CD8-positive, alpha-beta memory T cell (primary cell): ENCODE measurements around the gene SMYD3. TPM values are rescaled to one million over a fixed set of nuclear protein-coding genes. Genes with fewer than 3 reads are reported as not detected.
A peak's percentile ranks its signal among the peaks of the same experiment; 100 is the strongest.
"Not testable (repeated sequence)": the region's sequence is repeated elsewhere in the genome, so short reads cannot be mapped to it uniquely, and the experiment has no call there.

Source experiments
- CTCF ChIA-PET: fragments of 350-600 bp; sonication (Branson Sonifier 250); formaldehyde crosslinking; loops from one replicate; lab custom pipeline; 2021; ENCODE audit warnings: antibody characterized with exemption; lab: Charles Lee
- POLR2A ChIA-PET: fragments of 350-600 bp; sonication (Branson Sonifier 250); formaldehyde crosslinking; loops from one replicate; lab custom pipeline; 2021; ENCODE audit warnings: antibody characterized with exemption; lab: Charles Lee
- DNase-seq, 5 donors: peaks; one replicate each; pipeline versions ENCODE4 v3.0.0 to v3.0.0-alpha.2; 2020 to 2022; ENCODE audit warnings: mixed read lengths in 1 of 5
- H3K27ac ChIP-seq: one replicate; pipeline ENCODE4 v1.7.0; 2013; ENCODE audit warnings: low read depth, mild to moderate bottlenecking, low read length, moderate library complexity
- H3K27me3 ChIP-seq: 2 replicates; pipeline ENCODE4 v1.7.0; 2013; ENCODE audit warnings: low read length, mild to moderate bottlenecking; ENCODE audit not compliant: insufficient read depth, poor library complexity, severe bottlenecking
- H3K36me3 ChIP-seq: 2 replicates; pipeline ENCODE4 v1.7.0; 2013; ENCODE audit warnings: mild to moderate bottlenecking, low read length, moderate library complexity; ENCODE audit not compliant: insufficient read depth
- H3K4me1 ChIP-seq: 2 replicates; pipeline ENCODE4 v1.7.0; 2013; ENCODE audit warnings: mild to moderate bottlenecking, low read length, moderate library complexity; ENCODE audit not compliant: insufficient read depth
- H3K4me3 ChIP-seq: 2 replicates; pipeline ENCODE4 v1.7.0; 2013; ENCODE audit warnings: mild to moderate bottlenecking, low read length
- H3K9me3 ChIP-seq: 2 replicates; pipeline ENCODE4 v1.7.0; 2013; ENCODE audit warnings: mild to moderate bottlenecking, low read length
- H3K27ac Mint-ChIP-seq, 8 donors: one replicate each; pipeline ENCODE4 v1.8.0; 2020 to 2021; ENCODE audit warnings: mixed read lengths in 8 of 8, mild to moderate bottlenecking in 6 of 8, inconsistent platforms in 3 of 8, moderate library complexity in 3 of 8
- H3K27me3 Mint-ChIP-seq, 2 donors: one replicate each; pipeline ENCODE4 v1.8.0; 2020 to 2021; ENCODE audit warnings: mixed read lengths in 2 of 2, mild to moderate bottlenecking in 1 of 2, moderate library complexity in 1 of 2
- H3K36me3 Mint-ChIP-seq, 3 donors: one replicate each; pipeline ENCODE4 v1.8.0; 2020 to 2021; ENCODE audit warnings: mixed read lengths in 3 of 3, inconsistent platforms in 1 of 3, mild to moderate bottlenecking in 1 of 3
- H3K4me1 Mint-ChIP-seq, 3 donors: one replicate each; pipeline ENCODE4 v1.8.0; 2020 to 2021; ENCODE audit warnings: mixed read lengths in 3 of 3, inconsistent platforms in 1 of 3, mild to moderate bottlenecking in 1 of 3
- H3K4me3 Mint-ChIP-seq, 7 donors: one replicate each; pipeline ENCODE4 v1.8.0; 2020 to 2021; ENCODE audit warnings: mixed read lengths in 7 of 7, mild to moderate bottlenecking in 6 of 7, moderate library complexity in 4 of 7, inconsistent platforms in 2 of 7
- H3K9me3 Mint-ChIP-seq, 5 donors: one replicate each; pipeline ENCODE4 v1.8.0; 2020 to 2022; ENCODE audit warnings: mixed read lengths in 5 of 5, mild to moderate bottlenecking in 3 of 5, moderate library complexity in 2 of 5, inconsistent platforms in 1 of 5
- polyA plus RNA-seq: library from polyadenylated mRNA; unstranded; fragments of 300-500 nt; fragmentation: Illumina TruSeq; gene quantifications from one replicate; pipeline ENCODE4 v1.2.3, GENCODE V29; 2021
- total RNA-seq, 2 experiments: library from RNA; stranded (reverse); gene quantifications; one replicate each; pipeline ENCODE4 v1.2.3, GENCODE V29; 2021

SMYD3 gene
- total and polyA plus RNA-seq, 3 experiments from 2014 or later: 12.4 to 31.7 (median 14.5) TPM

DNA sequence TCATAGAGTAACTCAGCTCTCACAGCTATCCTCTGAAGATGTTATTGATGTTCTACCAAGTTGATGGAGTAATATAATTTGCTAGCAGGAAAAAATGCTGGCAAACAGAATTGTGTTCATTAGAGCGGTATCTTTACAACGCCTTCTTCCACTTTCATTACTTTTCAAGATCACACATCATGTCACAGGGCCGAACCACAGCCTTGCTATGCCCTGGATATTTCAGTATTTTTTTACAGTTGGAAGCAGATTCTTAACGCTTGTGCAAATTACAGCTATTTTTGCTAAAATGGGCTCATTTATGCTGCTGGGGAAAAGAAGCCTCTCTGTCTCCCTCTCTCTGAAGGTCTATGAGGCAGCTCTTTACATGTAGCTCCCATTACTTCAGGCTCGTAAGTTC is 720.1 kb downstream of the SMYD3 start:
- H3K4me1 Mint-ChIP-seq: no peaks in the 10 kb centered on the region
- H3K27me3 ChIP-seq: no peaks in the 10 kb centered on the region
- no peak overlapping the region for H3K4me3 ChIP-seq
- H3K9me3 Mint-ChIP-seq: no peaks in the 10 kb centered on the region
- H3K9me3 ChIP-seq: no peaks in the 10 kb centered on the region
- H3K4me1 ChIP-seq: no peaks in the 10 kb centered on the region
- no peaks in the 10 kb centered on the region for H3K36me3 ChIP-seq
- DNase-seq: no peak
- H3K36me3 Mint-ChIP-seq: peaks cover 0 to 24% (median 2%) of the 10 kb centered on the region in 3 donors
- no peak overlapping the region for H3K27ac Mint-ChIP-seq
- H3K27me3 Mint-ChIP-seq: no peaks in the 10 kb centered on the region
- H3K27ac ChIP-seq: no peak overlapping the region
- no peak overlapping the region for H3K4me3 Mint-ChIP-seq
- POLR2A ChIA-PET: no interaction called here
- CTCF ChIA-PET: no interaction called here

DNA sequence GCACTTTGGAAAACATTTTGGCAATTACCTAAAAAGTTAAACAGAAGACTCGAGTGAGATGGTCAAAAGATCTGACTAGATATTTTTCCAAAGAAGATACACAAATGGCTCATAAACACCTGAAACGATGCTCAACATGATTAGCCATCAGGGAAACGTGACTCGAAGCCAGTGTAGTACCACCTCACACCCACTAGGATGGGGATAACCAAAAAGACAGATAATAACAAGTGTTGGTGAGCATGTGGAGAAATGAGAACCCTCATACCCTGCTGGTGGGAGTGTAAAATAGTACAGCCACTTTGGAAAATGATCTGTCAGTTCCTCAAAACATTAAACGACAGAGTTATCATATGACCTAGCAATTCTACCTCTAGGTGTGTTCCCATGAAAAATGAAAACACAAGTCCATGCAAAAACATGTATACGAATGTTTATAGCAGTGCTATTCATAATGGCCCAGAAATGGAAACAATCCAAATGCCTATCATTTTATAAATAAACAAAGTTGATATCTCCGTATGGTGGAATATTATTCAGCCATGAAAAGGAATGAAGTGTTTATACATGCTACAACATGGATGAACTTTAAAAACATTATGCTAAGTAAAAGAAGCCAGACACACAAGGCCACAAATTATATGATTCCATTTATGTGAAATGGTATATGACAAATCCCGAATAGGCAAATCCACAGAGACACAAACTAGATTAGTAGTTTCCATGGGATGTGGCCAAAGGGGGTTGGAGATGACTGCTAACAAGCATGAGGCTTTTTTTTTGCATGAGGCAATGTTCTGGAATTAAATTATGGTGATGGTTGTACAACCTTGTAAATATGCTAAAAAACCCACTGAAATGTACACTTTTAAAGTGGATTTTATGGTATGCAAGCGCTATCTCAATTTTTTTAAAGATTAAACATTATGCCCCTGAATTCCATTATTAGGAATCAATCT is 727.0 kb downstream of the SMYD3 start:
- H3K36me3 Mint-ChIP-seq: peaks cover 1 to 36% (median 3%) of the 10 kb centered on the region in 3 donors
- peaks cover 2 to 14% (median 10%) of the 10 kb centered on the region in 5 donors for H3K9me3 Mint-ChIP-seq
- ChIA-PET POLR2A (no interaction called here), CTCF (no interaction called here)
- H3K36me3 ChIP-seq: no peaks in the 10 kb centered on the region
- H3K9me3 ChIP-seq: no peaks in the 10 kb centered on the region
- no peaks in the 10 kb centered on the region for H3K27me3 Mint-ChIP-seq
- no peaks in the 10 kb centered on the region for H3K27me3 ChIP-seq
- H3K27ac ChIP-seq: no peak overlapping the region
- H3K4me3 Mint-ChIP-seq: no peak overlapping the region
- no peaks in the 10 kb centered on the region for H3K4me1 ChIP-seq
- no peak for DNase-seq
- H3K4me1 Mint-ChIP-seq: no peaks in the 10 kb centered on the region
- H3K27ac Mint-ChIP-seq: no peak overlapping the region
- H3K4me3 ChIP-seq: no peak overlapping the region

DNA sequence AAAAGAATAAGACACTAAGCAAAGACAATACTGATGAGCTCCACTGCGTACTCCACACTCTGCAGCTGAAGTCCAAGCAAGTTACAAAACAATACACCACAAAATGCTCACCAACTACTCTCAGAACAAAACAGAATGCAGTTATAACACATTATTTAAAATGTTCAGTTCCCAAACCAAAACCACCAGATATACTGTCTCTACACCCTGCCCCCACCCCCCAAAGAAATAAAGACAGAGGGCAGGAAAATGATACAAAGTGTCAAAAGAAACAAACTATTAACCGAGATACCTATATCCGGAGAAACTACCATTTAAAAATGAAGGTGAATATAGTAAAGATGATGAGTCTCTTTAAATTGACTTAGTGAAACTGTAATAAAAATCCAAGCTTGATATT is 729.3 kb downstream of the SMYD3 start:
- Histone ChIP-seq H3K4me3 (no peak overlapping the region), H3K27me3 (no peaks in the 10 kb centered on the region), H3K36me3 (no peaks in the 10 kb centered on the region), H3K27ac (no peak overlapping the region), H3K4me1 (no peaks in the 10 kb centered on the region), H3K9me3 (no peaks in the 10 kb centered on the region)
- DNase-seq: no peak
- ChIA-PET CTCF (no interaction called here), POLR2A (no interaction called here)
- peaks cover 3 to 29% (median 3%) of the 10 kb centered on the region in 3 donors for H3K36me3 Mint-ChIP-seq
- peak overlapping the region in 1 of 8 donors; percentile 21 for H3K27ac Mint-ChIP-seq
- H3K4me1 Mint-ChIP-seq: no peaks in the 10 kb centered on the region
- H3K9me3 Mint-ChIP-seq: peaks cover 2 to 14% (median 10%) of the 10 kb centered on the region in 5 donors
- no peak overlapping the region for H3K4me3 Mint-ChIP-seq
- H3K27me3 Mint-ChIP-seq: no peaks in the 10 kb centered on the region

DNA sequence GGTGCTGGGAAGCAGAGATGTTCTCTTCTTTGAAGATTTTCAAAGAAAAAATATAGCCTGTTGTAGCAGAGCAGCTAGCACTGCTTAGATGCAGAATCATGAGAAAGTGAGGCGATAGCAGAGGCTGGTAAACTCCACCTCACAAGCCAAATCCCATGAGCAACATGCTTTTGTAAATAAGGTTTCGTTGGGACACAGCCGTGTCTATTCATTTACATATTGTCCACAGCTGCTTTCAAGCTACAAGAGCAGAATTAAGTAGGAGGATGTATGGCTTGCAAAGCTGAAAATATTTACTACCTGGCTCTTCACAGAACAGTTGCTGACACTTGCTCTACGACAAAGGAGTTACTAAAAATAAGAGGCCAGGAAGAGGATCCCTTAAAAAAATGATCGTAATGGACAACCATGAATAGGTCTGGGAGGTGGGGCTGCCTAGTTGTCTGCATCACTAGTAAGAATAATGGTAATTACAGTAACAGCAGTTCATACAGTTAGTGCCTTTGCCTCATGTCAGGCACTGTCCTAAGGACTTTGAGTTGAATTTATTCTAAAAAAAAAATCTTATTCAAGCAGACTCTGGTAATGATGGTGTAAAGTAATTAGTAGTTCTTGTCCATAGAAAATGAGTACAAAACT is 730.3 kb downstream of the SMYD3 start:
- Mint-ChIP-seq H3K27me3 (no peaks in the 10 kb centered on the region), H3K4me3 (no peak overlapping the region), H3K27ac (peak overlapping the region in 1 of 8 donors; percentile 55), H3K36me3 (peaks cover 3 to 29% (median 3%) of the 10 kb centered on the region in 3 donors), H3K4me1 (peaks cover 0 to 3% (median 0%) of the 10 kb centered on the region in 3 donors), H3K9me3 (peaks cover 2 to 14% (median 10%) of the 10 kb centered on the region in 5 donors)
- POLR2A ChIA-PET: no interaction called here
- no peaks in the 10 kb centered on the region for H3K36me3 ChIP-seq
- no peaks in the 10 kb centered on the region for H3K9me3 ChIP-seq
- CTCF ChIA-PET: no interaction called here
- no peaks in the 10 kb centered on the region for H3K4me1 ChIP-seq
- no peaks in the 10 kb centered on the region for H3K27me3 ChIP-seq
- H3K4me3 ChIP-seq: no peak overlapping the region
- DNase-seq: no peak
- no peak overlapping the region for H3K27ac ChIP-seq

DNA sequence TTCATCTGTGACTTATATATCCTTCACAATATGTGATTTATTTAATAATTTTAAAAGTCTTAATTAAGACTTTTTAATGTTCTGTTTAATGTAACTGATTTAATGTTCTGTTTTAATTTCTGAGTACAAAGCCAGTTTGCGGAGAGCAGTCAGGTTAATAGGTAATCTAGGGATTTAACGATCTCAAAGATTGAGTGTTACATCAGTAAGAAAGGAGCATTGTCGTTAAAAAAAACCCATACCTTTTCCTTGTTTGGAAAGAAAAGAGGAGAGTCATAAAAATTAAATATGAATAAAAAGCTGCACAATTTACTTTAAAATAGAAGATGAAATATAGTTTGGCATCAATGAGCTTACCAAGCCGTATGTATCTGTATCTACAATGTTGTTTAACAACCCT is 730.9 kb downstream of the SMYD3 start:
- Mint-ChIP-seq H3K4me3 (no peak overlapping the region), H3K27ac (peak overlapping the region in 1 of 8 donors; percentile 55), H3K9me3 (peaks cover 2 to 14% (median 10%) of the 10 kb centered on the region in 5 donors), H3K36me3 (peaks cover 3 to 29% (median 3%) of the 10 kb centered on the region in 3 donors), H3K27me3 (no peaks in the 10 kb centered on the region), H3K4me1 (peaks cover 0 to 6% (median 4%) of the 10 kb centered on the region in 3 donors)
- CTCF ChIA-PET: no interaction called here
- no peak for DNase-seq
- no peaks in the 10 kb centered on the region for H3K36me3 ChIP-seq
- no peaks in the 10 kb centered on the region for H3K27me3 ChIP-seq
- no peaks in the 10 kb centered on the region for H3K4me1 ChIP-seq
- H3K9me3 ChIP-seq: no peaks in the 10 kb centered on the region
- POLR2A ChIA-PET: no interaction called here
- no peak overlapping the region for H3K27ac ChIP-seq
- no peak overlapping the region for H3K4me3 ChIP-seq

DNA sequence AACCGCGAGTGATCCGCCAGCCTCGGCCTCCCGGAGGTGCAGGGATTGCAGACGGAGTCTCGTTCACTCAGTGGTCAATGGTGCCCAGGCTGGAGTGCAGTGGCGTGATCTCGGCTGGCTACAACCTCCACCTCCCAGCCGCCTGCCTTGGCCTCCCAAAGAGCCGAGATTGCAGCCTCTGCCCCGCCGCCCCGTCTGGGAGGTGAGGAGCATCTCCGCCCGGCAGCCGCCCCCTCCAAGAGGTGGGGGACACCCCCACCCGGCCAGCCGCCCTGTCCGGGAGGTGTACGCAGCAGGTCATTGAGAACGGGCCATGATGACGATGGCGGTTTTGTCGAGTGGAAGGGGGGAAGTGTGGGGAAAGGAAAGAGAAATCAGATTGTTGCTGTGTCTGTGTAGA is 732.1 kb downstream of the SMYD3 start:
- H3K4me3 Mint-ChIP-seq, H3K36me3 ChIP-seq, CTCF ChIA-PET, H3K4me3 ChIP-seq, H3K27me3 ChIP-seq, H3K9me3 Mint-ChIP-seq, H3K27ac Mint-ChIP-seq, POLR2A ChIA-PET, DNase-seq, H3K27ac ChIP-seq, H3K9me3 ChIP-seq, H3K4me1 ChIP-seq, H3K4me1 Mint-ChIP-seq, H3K27me3 Mint-ChIP-seq: not testable (repeated sequence)
- peaks cover 0 to 25% (median 3%) of the 10 kb centered on the region in 3 donors for H3K36me3 Mint-ChIP-seq

DNA sequence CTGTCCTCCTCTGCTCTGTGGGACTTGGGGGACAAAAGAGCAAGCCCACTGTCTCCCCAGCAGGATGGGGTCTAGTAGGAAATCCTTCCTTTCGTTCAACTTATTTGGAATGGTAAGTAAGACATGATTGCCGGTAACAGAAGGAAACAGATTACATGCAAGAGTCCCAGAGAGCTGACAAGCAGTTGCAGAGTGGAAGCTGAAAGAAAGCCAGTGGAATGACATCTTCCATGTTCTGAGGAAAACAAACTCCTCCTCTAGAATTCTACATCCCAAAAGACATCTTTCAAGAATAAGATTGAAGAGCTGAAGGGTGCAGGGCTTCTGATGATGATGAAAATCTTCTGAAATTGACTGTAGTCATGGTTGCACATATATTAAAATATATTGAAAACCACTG is 732.9 kb downstream of the SMYD3 start:
- Mint-ChIP-seq H3K9me3 (peaks cover 0 to 5% (median 0%) of the 10 kb centered on the region in 5 donors), H3K4me1 (peaks cover 0 to 6% (median 4%) of the 10 kb centered on the region in 3 donors), H3K36me3 (peaks cover 1 to 25% (median 7%) of the 10 kb centered on the region in 3 donors), H3K4me3 (no peak overlapping the region), H3K27ac (no peak overlapping the region), H3K27me3 (no peaks in the 10 kb centered on the region)
- Histone ChIP-seq H3K9me3 (no peaks in the 10 kb centered on the region), H3K4me3 (no peak overlapping the region), H3K27me3 (no peaks in the 10 kb centered on the region), H3K36me3 (no peaks in the 10 kb centered on the region), H3K27ac (no peak overlapping the region), H3K4me1 (no peaks in the 10 kb centered on the region)
- DNase-seq: no peak
- CTCF ChIA-PET: no interaction called here
- POLR2A ChIA-PET: no interaction called here

DNA sequence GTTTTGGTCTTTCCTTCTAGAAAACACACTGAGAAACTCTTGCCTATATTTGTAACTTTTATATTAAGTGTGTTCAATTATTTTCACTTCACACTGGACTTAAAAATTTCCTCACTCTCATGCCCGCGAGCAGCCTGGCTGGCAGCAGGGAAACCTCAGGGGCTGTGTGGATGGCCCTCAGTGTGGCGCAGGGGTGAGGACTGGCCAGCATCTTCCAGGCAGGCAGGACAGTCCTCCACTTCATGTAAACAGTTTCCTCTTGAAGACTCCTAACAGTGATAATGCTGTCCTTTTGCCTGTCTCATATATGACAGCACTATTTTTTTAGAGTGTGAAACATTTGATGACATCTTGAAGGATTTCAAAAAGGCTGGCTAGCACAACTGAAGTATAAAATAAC is 733.7 kb downstream of the SMYD3 start:
- no peaks in the 10 kb centered on the region for H3K36me3 ChIP-seq
- Mint-ChIP-seq H3K9me3 (peaks cover 0 to under 1% (median 0%) of the 10 kb centered on the region in 5 donors), H3K36me3 (peaks cover 6 to 26% (median 13%) of the 10 kb centered on the region in 3 donors), H3K4me3 (no peak overlapping the region), H3K27me3 (no peaks in the 10 kb centered on the region), H3K4me1 (peaks cover 0 to 6% (median 4%) of the 10 kb centered on the region in 3 donors), H3K27ac (no peak overlapping the region)
- no peak for DNase-seq
- ChIA-PET CTCF (no interaction called here), POLR2A (no interaction called here)
- no peaks in the 10 kb centered on the region for H3K9me3 ChIP-seq
- H3K4me3 ChIP-seq: no peak overlapping the region
- H3K4me1 ChIP-seq: no peaks in the 10 kb centered on the region
- no peaks in the 10 kb centered on the region for H3K27me3 ChIP-seq
- H3K27ac ChIP-seq: no peak overlapping the region
